MCF 10A (cell line): ENCODE results near the gene FHL3. TPM values are rescaled to one million over a fixed set of nuclear protein-coding genes. Genes with fewer than 3 reads are reported as not detected.

Experiments used
- BruUV-seq: library from RNA; stranded (reverse); fragments of 400-500 nt; replicated peaks from 2 replicates; lab custom pipeline; 2021; lab: Mats Ljungman, UMichigan
- CTCF ChIA-PET: fragments of 300-600 bp; sonication (Branson Sonifier 250); formaldehyde crosslinking; extraction: SDS; loops from one replicate; lab custom pipeline; 2021; ENCODE audit warnings: antibody characterized with exemption, inconsistent platforms; lab: Yijun Ruan, JAX
- POLR2A ChIA-PET: fragments of 300-600, 350-650 bp; sonication (Branson Sonifier 250); formaldehyde crosslinking; extraction: SDS; loops from one replicate; lab custom pipeline; 2020; ENCODE audit warnings: antibody characterized with exemption, inconsistent platforms; lab: Yijun Ruan, JAX
- DNase-seq: peaks from one replicate; pipeline ENCODE4 v3.0.0-alpha.2; 2018; ENCODE audit not compliant: unreplicated experiment
- H3K27ac Mint-ChIP-seq: one replicate; pipeline ENCODE4 v1.8.0; 2022; ENCODE audit warnings: mild to moderate bottlenecking, low read depth, mixed read lengths; ENCODE audit not compliant: unreplicated experiment
- H3K27me3 Mint-ChIP-seq: one replicate; pipeline ENCODE4 v1.8.0; 2022; ENCODE audit warnings: mixed read lengths; ENCODE audit not compliant: insufficient read depth, unreplicated experiment
- H3K36me3 Mint-ChIP-seq: one replicate; pipeline ENCODE4 v1.8.0; 2022; ENCODE audit warnings: mild to moderate bottlenecking, moderate library complexity, mixed read lengths; ENCODE audit not compliant: insufficient read depth, unreplicated experiment
- H3K4me1 Mint-ChIP-seq: one replicate; pipeline ENCODE4 v1.8.0; 2022; ENCODE audit warnings: mixed read lengths; ENCODE audit not compliant: insufficient read depth, unreplicated experiment
- H3K4me3 Mint-ChIP-seq: one replicate; pipeline ENCODE4 v1.8.0; 2022; ENCODE audit warnings: mild to moderate bottlenecking, moderate library complexity, mixed read lengths; ENCODE audit not compliant: unreplicated experiment
- H3K9me3 Mint-ChIP-seq: one replicate; pipeline ENCODE4 v1.8.0; 2022; ENCODE audit warnings: mixed read lengths; ENCODE audit not compliant: unreplicated experiment
- intact Hi-C: fragments of 100-400 bp; cut with micrococcal nuclease; formaldehyde crosslinking; loops from 2 replicates; pipeline ENCODE4 v1.14.1; 2022
- total RNA-seq: library from RNA; stranded (reverse); gene quantifications from 2 replicates; pipeline ENCODE4 v1.2.3, GENCODE V29; 2022
- TF ChIP-seq, protein P1 (sequence below): fragments of 200-600 bp; IDR thresholded peaks from one replicate; pipeline ENCODE4 v1.8.0; 2022; ENCODE audit warnings: antibody characterized with exemption, mild to moderate bottlenecking; ENCODE audit not compliant: unreplicated experiment

FHL3 gene
- total RNA-seq, 1 experiment from 2014 or later = 18.8 TPM

DNA sequence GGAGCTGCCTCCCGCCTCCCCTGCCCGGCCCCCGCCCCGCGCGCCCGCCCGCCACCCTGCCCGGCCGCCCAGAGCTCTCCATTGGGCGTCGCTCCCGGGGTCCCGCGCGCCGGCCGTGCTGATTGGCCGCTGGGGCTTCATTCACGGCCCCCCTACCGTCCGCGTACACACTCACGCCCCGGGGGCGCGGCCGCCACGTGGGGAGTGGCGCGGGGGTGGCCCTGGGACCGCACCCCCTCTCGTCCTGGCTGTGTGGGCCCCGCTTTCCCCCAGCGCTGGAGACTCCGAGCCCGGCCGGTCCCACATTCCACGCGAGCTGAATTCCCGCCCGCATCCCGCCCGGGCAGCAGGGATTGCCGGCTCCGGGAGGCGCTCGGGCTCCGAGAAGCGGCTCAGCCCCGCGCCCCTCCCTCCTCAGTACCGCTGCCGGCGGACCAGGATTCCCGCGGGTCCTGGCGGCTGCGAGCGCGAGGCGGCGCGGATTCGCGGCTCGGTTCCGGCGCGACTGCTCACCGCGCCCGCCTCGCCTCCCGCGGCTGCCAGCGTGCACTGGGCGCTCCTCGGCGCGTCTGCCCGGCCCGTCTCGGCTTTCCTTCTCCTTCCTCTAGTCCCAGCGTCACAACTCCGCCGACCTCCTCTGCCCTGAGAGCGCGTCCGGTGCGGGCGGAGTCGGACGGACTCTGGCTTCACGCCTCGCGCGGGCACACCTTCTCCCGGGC is 41.7 kb upstream of the FHL3 start:
- Mint-ChIP-seq H3K36me3 (no peaks in the 10 kb centered on the region), H3K27ac (no peak overlapping the region), H3K4me1 (no peaks in the 10 kb centered on the region), H3K27me3 (peaks cover 31% of the 10 kb centered on the region), H3K4me3 (peak overlapping the region; percentile 76), H3K9me3 (no peaks in the 10 kb centered on the region)
- no TSS peak for BruUV-seq
- DNase-seq = peak; percentile 59
- POLR2A ChIA-PET = interaction anchor here (0.8 to 2.0 kb wide), 6 partner anchors 15 to 767 kb away, joined by 3 to 12 read pairs (median 5); partner anchors contain the start of gene UTP11
- intact Hi-C loops = loop anchor here (5.0 kb wide), 1 partner anchor 105 kb away; no protein-coding TSS in a partner anchor
- TF ChIP-seq, protein P1, sequence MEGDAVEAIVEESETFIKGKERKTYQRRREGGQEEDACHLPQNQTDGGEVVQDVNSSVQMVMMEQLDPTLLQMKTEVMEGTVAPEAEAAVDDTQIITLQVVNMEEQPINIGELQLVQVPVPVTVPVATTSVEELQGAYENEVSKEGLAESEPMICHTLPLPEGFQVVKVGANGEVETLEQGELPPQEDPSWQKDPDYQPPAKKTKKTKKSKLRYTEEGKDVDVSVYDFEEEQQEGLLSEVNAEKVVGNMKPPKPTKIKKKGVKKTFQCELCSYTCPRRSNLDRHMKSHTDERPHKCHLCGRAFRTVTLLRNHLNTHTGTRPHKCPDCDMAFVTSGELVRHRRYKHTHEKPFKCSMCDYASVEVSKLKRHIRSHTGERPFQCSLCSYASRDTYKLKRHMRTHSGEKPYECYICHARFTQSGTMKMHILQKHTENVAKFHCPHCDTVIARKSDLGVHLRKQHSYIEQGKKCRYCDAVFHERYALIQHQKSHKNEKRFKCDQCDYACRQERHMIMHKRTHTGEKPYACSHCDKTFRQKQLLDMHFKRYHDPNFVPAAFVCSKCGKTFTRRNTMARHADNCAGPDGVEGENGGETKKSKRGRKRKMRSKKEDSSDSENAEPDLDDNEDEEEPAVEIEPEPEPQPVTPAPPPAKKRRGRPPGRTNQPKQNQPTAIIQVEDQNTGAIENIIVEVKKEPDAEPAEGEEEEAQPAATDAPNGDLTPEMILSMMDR = no peak
- CTCF ChIA-PET = interaction anchor here (0.6 to 1.6 kb wide), 15 partner anchors 9 to 795 kb away, joined by 3 to 8 read pairs (median 3); no protein-coding TSS in a partner anchor

- Mint-ChIP-seq H3K9me3 (no peaks in the 10 kb centered on the region), H3K4me3 (peak within 1 kb of the TSS; percentile 76), H3K4me1 (no peaks in the 10 kb centered on the region), H3K27ac (no peak within 1 kb of the TSS), H3K27me3 (peaks cover 35% of the 10 kb centered on the region), H3K36me3 (no peaks in the 10 kb centered on the region)
- DNase-seq = no peak
- CTCF ChIA-PET = interaction anchor here (0.6 to 1.6 kb wide), 8 partner anchors 10 to 785 kb away, joined by 3 to 8 read pairs (median 3); no protein-coding TSS in a partner anchor
- POLR2A ChIA-PET = interaction anchor here (0.9 to 2.0 kb wide), 4 partner anchors 19 to 73 kb away, joined by 3 to 12 read pairs (median 8); partner anchors contain the start of gene UTP11
- TF ChIP-seq, protein P1 = no peak
- no TSS peak for BruUV-seq
- intact Hi-C loops = loop anchor here (5.0 kb wide), 1 partner anchor 106 kb away; no protein-coding TSS in a partner anchor
Measured at GRCh38 chr1:38046333-38046883, 41.1 kb upstream of the FHL3 start, which contains the start of gene POU3F1. POU3F1 (minus strand) TSS chr1:38046793; CDS start chr1:38046743, 50 bp downstream.

DNA sequence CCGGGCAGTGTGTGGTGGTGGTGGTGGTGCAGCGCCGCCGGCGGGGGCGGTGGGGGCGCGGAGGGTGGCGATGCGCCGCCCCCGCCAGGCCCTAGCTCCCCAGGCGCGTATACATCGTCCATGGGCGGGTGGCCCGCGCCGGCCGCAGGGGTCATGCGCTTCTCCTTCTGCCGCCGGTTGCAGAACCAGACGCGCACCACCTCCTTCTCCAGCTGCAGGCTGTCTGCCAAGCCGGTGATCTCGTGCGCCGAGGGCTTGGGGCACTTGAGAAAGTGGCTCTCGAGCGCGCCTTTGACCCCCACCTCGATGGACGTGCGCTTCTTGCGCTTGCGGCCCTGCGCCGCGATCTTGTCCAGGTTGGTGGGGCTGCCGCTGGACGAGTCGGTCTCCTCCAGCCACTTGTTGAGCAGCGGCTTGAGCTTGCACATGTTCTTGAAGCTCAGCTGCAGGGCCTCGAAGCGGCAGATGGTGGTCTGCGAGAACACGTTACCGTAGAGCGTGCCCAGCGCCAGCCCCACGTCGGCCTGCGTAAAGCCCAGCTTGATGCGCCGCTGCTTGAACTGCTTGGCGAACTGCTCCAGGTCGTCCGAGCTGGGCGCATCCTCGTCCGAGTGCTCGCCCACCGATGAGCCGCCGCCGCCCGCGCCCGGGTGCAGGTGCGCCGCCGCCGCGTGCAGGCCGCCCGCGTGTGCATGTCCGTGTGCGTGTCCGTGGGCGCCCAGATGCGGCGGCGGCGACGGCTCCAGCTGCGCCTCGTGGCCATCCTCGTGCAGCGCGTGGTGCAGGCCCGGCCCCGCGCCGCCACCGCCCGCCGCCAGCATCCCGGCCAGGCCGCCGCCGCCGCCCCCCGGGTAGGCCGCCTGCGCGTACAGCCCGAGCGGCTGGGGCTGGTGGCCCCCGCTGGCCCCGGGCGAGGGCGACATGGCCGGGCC is 40.4 kb upstream of the FHL3 start:
- TF ChIP-seq, protein P1 = no peak
- DNase-seq = no peak
- intact Hi-C loops = loop anchor here (5.0 kb wide), 1 partner anchor 107 kb away; no protein-coding TSS in a partner anchor
- no TSS peak for BruUV-seq
- Mint-ChIP-seq H3K36me3 (no peaks in the 10 kb centered on the region), H3K4me3 (no peak overlapping the region), H3K9me3 (no peaks in the 10 kb centered on the region), H3K27ac (no peak overlapping the region), H3K4me1 (no peaks in the 10 kb centered on the region), H3K27me3 (peaks cover 35% of the 10 kb centered on the region)
- CTCF ChIA-PET = interaction anchor here (1.1 to 1.2 kb wide), 2 partner anchors 11 to 786 kb away, joined by 3 to 5 read pairs; no protein-coding TSS in a partner anchor
- POLR2A ChIA-PET = no interaction called here
